ENCODE measurements around the gene EXTL1.

GRCh38 chr1:26049531-26050247 lies 28.1 kb downstream of the EXTL1 start:
- no peak for TF ChIP-seq POLR2A (IDR thresholded peaks at IDR 0.05)
- no peak for TF ChIP-seq CTCF (IDR thresholded peaks at IDR 0.05)

Data from thyroid gland (tissue), 4 donors.